PFSK-1 (cell line): ENCODE results near the gene CCDC188.

Source experiments
- FOXP2 ChIP-seq: optimal IDR thresholded peaks from 2 replicates; pipeline ENCODE3; 2011; ENCODE audit warnings: borderline replicate concordance, control low read depth, inconsistent platforms; ENCODE audit not compliant: insufficient read depth; ENCODE audit errors: extremely low read length, extremely low read depth
- POLR2AphosphoS5 ChIP-seq: IDR thresholded peaks from 2 replicates; pipeline ENCODE4 v1.6.1; 2012; ENCODE audit warnings: low read depth, mild to moderate bottlenecking, control low read depth, low read length, moderate library complexity
- SIN3A ChIP-seq: IDR thresholded peaks from 2 replicates; pipeline ENCODE4 v1.6.1; 2012; ENCODE audit warnings: mild to moderate bottlenecking, low read length, moderate library complexity, borderline replicate concordance; ENCODE audit not compliant: insufficient read depth
- TAF1 ChIP-seq: IDR thresholded peaks from 2 replicates; pipeline ENCODE4 v1.6.1; 2012; ENCODE audit warnings: low read length, control low read depth, borderline replicate concordance; ENCODE audit not compliant: insufficient read depth
- TF ChIP-seq, protein P1 (sequence below), 2 experiments: IDR thresholded peaks; 2 replicates each; pipeline versions ENCODE4 v1.6.1 to v1.8.0; 2011 to 2012; ENCODE audit warnings: low read depth in 2 of 2, low read length in 2 of 2, control low read depth in 1 of 2, inconsistent platforms in 1 of 2, mild to moderate bottlenecking in 1 of 2, moderate library complexity in 1 of 2; ENCODE audit not compliant: insufficient read depth in 1 of 2

Gene CCDC188

DNA sequence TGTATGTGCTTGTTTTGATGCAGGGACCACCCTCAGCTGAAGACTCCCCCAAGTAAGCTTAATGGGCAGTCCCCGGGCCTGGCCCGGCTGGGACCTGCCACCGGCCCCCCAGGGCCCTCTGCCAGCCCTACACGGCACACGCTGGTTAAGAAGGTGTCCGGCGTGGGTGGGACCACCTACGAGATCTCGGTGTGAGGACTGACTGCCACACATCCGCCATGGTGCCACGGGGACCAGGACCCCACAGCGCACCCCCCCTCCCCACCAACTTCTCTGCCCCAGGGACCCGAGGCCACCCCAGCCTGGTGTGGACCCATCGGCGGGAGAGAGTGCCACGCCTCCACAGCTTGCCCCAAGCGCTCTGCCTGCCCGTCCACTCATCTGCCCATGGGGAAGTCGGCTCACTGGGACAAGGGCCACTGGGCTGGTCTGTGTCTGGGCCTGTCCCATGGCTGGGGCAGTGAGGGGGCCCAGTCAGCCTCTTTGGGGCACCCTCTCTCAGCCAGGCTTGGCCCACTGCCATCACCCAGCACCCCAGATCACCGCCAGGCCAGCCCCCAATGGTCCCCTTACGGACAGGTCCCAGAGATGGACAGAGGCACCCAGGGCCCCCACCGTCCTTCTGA is 5.5 kb downstream of the CCDC188 start:
- no peak for TF ChIP-seq SIN3A
- TF ChIP-seq, protein P1, sequence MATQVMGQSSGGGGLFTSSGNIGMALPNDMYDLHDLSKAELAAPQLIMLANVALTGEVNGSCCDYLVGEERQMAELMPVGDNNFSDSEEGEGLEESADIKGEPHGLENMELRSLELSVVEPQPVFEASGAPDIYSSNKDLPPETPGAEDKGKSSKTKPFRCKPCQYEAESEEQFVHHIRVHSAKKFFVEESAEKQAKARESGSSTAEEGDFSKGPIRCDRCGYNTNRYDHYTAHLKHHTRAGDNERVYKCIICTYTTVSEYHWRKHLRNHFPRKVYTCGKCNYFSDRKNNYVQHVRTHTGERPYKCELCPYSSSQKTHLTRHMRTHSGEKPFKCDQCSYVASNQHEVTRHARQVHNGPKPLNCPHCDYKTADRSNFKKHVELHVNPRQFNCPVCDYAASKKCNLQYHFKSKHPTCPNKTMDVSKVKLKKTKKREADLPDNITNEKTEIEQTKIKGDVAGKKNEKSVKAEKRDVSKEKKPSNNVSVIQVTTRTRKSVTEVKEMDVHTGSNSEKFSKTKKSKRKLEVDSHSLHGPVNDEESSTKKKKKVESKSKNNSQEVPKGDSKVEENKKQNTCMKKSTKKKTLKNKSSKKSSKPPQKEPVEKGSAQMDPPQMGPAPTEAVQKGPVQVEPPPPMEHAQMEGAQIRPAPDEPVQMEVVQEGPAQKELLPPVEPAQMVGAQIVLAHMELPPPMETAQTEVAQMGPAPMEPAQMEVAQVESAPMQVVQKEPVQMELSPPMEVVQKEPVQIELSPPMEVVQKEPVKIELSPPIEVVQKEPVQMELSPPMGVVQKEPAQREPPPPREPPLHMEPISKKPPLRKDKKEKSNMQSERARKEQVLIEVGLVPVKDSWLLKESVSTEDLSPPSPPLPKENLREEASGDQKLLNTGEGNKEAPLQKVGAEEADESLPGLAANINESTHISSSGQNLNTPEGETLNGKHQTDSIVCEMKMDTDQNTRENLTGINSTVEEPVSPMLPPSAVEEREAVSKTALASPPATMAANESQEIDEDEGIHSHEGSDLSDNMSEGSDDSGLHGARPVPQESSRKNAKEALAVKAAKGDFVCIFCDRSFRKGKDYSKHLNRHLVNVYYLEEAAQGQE (IDR thresholded peaks at IDR 0.05; ENCODE audit: insufficient read depth in 1 of 2, low read depth in 2 of 2, low read length in 2 of 2) = no peak
- no peak for TF ChIP-seq POLR2AphosphoS5
- no peak for TF ChIP-seq TAF1
- TF ChIP-seq FOXP2 = no peak

DNA sequence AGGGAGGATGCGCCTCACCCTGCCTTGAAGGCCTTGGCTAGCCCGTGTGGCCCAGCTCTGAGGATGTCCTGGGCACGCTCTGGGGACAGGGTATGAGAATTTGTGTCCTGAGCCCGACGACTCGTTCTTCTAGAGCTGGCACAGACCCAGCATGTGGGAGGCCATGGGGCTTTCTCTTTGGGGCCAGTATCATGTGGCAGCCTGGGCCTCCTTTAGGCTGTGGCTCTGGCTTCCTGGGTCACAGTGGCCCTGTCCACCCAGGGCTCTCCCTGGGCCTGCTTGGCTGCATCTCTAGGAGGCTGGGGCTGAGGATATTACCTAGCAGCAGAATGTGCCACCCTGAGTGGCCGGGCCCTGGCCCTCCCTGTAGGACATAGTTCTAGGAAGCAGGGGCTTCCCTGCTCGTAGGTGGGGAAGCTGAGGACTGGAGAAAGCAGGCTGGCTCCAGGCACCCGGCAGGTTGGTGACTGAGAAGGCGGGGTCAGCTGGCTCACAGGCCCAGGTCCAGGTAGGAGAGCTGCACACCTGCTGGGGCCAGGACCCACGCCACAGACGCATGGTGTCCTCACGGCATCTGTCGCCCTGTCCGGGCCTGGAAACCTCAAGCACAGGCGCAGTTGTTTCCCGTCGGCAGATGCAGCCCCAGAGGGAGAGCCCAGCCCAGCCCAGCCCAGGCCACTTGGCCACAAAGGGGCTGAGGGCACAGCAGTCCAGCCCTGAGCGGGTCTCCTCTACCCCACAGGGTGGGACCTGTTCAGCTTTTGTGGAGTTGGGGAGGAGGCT is 6.8 kb downstream of the CCDC188 start:
- no peak for TF ChIP-seq FOXP2
- TF ChIP-seq, protein P1 (IDR thresholded peaks at IDR 0.05; ENCODE audit: insufficient read depth in 1 of 2, low read depth in 2 of 2, low read length in 2 of 2) = no peak
- TF ChIP-seq POLR2AphosphoS5 = no peak
- no peak for TF ChIP-seq TAF1
- TF ChIP-seq SIN3A = no peak

DNA sequence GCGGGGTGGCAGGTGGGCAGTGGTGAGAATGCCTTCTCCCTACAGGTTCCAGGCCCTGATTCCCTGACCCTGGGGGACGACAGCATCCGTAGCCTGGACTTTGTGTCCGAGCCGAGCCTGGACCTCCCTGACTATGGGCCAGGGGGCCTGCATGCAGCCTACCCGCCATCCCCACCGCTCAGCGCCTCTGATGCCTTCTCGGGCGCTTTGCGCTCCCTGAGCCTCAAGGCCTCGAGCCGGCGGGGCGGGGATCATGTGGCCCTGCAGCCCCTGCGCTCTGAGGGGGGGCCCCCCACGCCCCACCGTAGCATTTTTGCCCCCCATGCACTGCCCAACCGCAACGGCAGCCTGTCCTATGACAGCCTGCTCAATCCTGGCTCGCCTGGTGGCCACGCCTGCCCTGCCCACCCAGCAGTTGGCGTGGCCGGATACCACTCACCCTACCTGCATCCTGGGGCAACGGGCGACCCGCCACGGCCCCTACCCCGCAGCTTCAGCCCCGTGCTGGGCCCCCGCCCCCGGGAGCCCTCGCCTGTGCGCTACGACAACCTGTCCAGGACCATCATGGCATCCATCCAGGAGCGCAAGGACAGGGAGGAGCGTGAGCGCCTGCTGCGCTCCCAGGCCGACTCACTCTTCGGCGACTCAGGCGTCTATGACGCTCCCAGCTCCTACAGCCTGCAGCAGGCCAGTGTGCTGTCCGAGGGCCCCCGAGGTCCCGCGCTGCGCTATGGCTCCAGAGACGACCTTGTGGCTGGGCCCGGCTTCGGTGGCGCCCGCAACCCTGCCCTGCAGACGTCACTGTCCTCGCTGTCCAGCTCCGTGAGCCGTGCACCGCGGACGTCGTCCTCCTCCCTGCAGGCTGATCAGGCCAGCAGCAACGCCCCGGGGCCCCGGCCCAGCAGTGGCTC is 7.9 kb downstream of the CCDC188 start:
- no peak for TF ChIP-seq SIN3A
- TF ChIP-seq FOXP2 = no peak
- TF ChIP-seq POLR2AphosphoS5 = no peak
- TF ChIP-seq, protein P1 (IDR thresholded peaks at IDR 0.05; ENCODE audit: insufficient read depth in 1 of 2, low read depth in 2 of 2, low read length in 2 of 2) = no peak
- no peak for TF ChIP-seq TAF1

DNA sequence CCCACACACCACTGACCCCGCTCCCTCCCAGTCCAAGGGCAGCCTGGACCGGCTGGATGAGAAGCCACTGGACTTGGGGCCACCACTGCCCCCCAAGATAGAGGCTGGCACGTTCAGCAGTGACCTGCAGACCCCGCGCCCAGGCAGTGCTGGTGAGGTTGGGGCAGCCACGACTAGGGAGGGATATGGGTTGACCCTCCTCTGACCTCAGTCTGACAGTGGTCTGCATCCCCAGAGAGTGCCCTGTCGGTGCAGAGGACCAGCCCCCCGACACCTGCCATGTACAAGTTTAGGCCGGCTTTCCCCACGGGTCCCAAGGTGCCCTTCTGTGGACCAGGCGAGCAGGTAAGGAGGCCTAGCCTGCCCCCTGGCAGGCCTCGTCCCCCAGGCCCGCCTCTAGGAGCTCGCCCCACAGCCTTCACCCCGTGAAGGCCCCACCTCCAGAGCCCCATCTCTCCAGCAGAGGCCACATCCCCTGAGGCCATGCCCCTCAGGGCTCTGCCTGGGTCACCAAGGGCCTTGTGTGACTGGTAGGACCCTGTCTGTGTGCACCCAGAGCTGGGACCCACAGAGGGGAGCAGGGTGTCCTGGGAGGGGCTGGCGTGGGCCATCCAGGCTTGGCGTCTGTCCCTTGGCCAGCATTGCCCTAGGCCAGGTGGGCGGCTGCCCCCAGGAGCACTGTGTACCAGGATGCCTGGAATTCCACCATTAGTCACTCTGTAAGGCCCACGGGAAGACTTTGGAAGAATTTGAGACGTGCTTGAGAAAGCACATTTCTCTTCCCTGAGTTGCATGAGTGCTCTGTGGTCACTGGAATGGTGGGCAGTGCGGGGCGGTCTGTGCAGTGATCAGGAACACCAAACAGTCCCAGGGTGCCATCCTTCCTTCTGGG is 9.4 kb downstream of the CCDC188 start:
- TF ChIP-seq SIN3A (no peak), POLR2AphosphoS5 (no peak), FOXP2 (no peak), TAF1 (no peak)
- TF ChIP-seq, protein P1 (IDR thresholded peaks at IDR 0.05; ENCODE audit: insufficient read depth in 1 of 2, low read depth in 2 of 2, low read length in 2 of 2) = no peak
